MM.1S (cell line): ENCODE results near the gene GJB6.

Experiments
- CTCF ChIP-seq: fragments of 300-600 bp; sonication (generic); IDR thresholded peaks from 2 replicates; pipeline ENCODE4 v1.5.1; 2016; ENCODE audit warnings: antibody characterized with exemption, low read length, mixed read lengths
- EZH2 ChIP-seq: fragments of 300-600 bp; sonication (generic); optimal IDR thresholded peaks from 2 replicates; pipeline ENCODE3; 2017; ENCODE audit warnings: low read depth, mild to moderate bottlenecking, antibody characterized with exemption, low read length, mixed read lengths
- EZH2phosphoT487 ChIP-seq: fragments of 300-600 bp; sonication (generic); IDR thresholded peaks from 2 replicates; pipeline ENCODE4 v1.6.1; 2018; ENCODE audit warnings: antibody characterized with exemption, low read length

- TF ChIP-seq CTCF (no peak), EZH2 (no peak), EZH2phosphoT487 (no peak)
Observed at GRCh38 chr13:20190481-20191310, 41.4 kb downstream of the GJB6 start.
